Mammary epithelial cell (primary cell): Measurements from ENCODE around the gene EP300.

Experiments used
- CTCF ChIP-seq, 2 donors: IDR thresholded peaks in 1 of 2; conservative IDR thresholded peaks in 1 of 2; 2 replicates each; pipeline ENCODE4 v1.5.1; 2011 to 2012; ENCODE audit warnings: inconsistent platforms in 2 of 2, low read length in 2 of 2, mild to moderate bottlenecking in 2 of 2, control low read depth in 1 of 2, low read depth in 1 of 2; ENCODE audit not compliant: insufficient read depth in 1 of 2; ENCODE audit errors: extremely low read depth in 1 of 2
- EZH2 ChIP-seq: IDR thresholded peaks from 2 replicates; pipeline ENCODE4 v1.6.1; 2012; ENCODE audit warnings: low read length, inconsistent platforms, borderline replicate concordance

GRCh38 chr22:41152902-41153301 lies 60.5 kb downstream of the EP300 start:
- TF ChIP-seq CTCF (conservative IDR thresholded peaks at IDR 0.05 in 1 of 2, IDR thresholded peaks at IDR 0.05 in 1 of 2; ENCODE audit: extremely low read depth in 1 of 2, insufficient read depth in 1 of 2, low read depth in 1 of 2, low read length in 2 of 2), result no peak
- no peak for TF ChIP-seq EZH2
